ENCODE results near the gene RNF17. TPM values are rescaled to one million over a fixed set of nuclear protein-coding genes. Genes with fewer than 3 reads are reported as not detected.
A peak's percentile ranks its signal among the peaks of the same experiment; 100 is the strongest.
"Not testable (repeated sequence)": the region's sequence is repeated elsewhere in the genome, so short reads cannot be mapped to it uniquely, and the experiment has no call there.

Gene RNF17
- total RNA-seq, 1 experiment from 2014 or later = 0.14 TPM

GRCh38 chr13:24725379-24725778 lies 38.6 kb upstream of the RNF17 start:
- no peak overlapping the region for H3K4me3 ChIP-seq (ENCODE audit: low read depth, low read length)
- Mint-ChIP-seq H3K27me3 (ENCODE audit: insufficient read depth, unreplicated experiment) (no peaks in the 10 kb centered on the region), H3K4me1 (ENCODE audit: low read depth, unreplicated experiment) (no peaks in the 10 kb centered on the region), H3K27ac (ENCODE audit: unreplicated experiment) (no peak overlapping the region), H3K36me3 (ENCODE audit: insufficient read depth, unreplicated experiment) (no peaks in the 10 kb centered on the region), H3K4me3 (ENCODE audit: unreplicated experiment) (no peak overlapping the region), H3K9me3 (ENCODE audit: unreplicated experiment) (peaks cover 11% of the 10 kb centered on the region)
- DNase-seq = no peak
- BruUV-seq (replicated peaks) = no TSS peak
- H3K36me3 ChIP-seq (ENCODE audit: control insufficient read depth, insufficient read depth, low read length) = no peaks in the 10 kb centered on the region
- intact Hi-C loops (cut with micrococcal nuclease; ENCODE audit: unreplicated experiment) = no loop called here
- H3K27me3 ChIP-seq (replicated peaks; ENCODE audit: control insufficient read depth, insufficient read depth, low read length) = no peaks in the 10 kb centered on the region
- TF ChIP-seq CTCF (IDR thresholded peaks at IDR 0.05; ENCODE audit: insufficient read depth in 1 of 2, low read depth in 1 of 2, low read length in 1 of 2, severe bottlenecking in 1 of 2, unreplicated experiment in 1 of 2) = no peak
- H3K4me1 ChIP-seq = no peaks in the 10 kb centered on the region
- POLR2A ChIA-PET = no interaction called here
- CTCF ChIA-PET = interaction anchor here (1.0 to 1.3 kb wide), 2 partner anchors 31 to 43 kb away, joined by 3 to 5 read pairs; no protein-coding TSS in a partner anchor
- H3K9me3 ChIP-seq = peaks cover 6% of the 10 kb centered on the region; the same call in 1 of the 2 replicates

- ChIA-PET POLR2A (no interaction called here), CTCF (interaction anchor here (0.6 to 1.4 kb wide), 7 partner anchors 15 to 916 kb away, joined by 3 to 9 read pairs (median 7); no protein-coding TSS in a partner anchor)
- H3K9me3 ChIP-seq = peaks cover 17% of the 10 kb centered on the region
- peak; percentile 81 for TF ChIP-seq CTCF (IDR thresholded peaks at IDR 0.05; ENCODE audit: insufficient read depth in 1 of 2, low read depth in 1 of 2, low read length in 1 of 2, severe bottlenecking in 1 of 2, unreplicated experiment in 1 of 2)
- peaks cover 34% of the 10 kb centered on the region for H3K9me3 Mint-ChIP-seq (ENCODE audit: unreplicated experiment)
- H3K27me3 ChIP-seq (replicated peaks; ENCODE audit: control insufficient read depth, insufficient read depth, low read length) = no peaks in the 10 kb centered on the region
- H3K27ac Mint-ChIP-seq (ENCODE audit: unreplicated experiment) = no peak overlapping the region
- no TSS peak for BruUV-seq (replicated peaks)
- no peak overlapping the region for H3K4me3 Mint-ChIP-seq (ENCODE audit: unreplicated experiment)
- intact Hi-C loops (cut with micrococcal nuclease; ENCODE audit: unreplicated experiment) = loop anchor here (1.0 kb wide), 1 partner anchor 34 kb away; no protein-coding TSS in a partner anchor
- no peaks in the 10 kb centered on the region for H3K4me1 ChIP-seq
- DNase-seq = peak; percentile 69 to 71
- no peaks in the 10 kb centered on the region for H3K36me3 ChIP-seq (ENCODE audit: control insufficient read depth, insufficient read depth, low read length)
- H3K4me1 Mint-ChIP-seq (ENCODE audit: low read depth, unreplicated experiment) = no peaks in the 10 kb centered on the region
- H3K27me3 Mint-ChIP-seq (ENCODE audit: insufficient read depth, unreplicated experiment) = no peaks in the 10 kb centered on the region
- H3K4me3 ChIP-seq (ENCODE audit: low read depth, low read length) = no peak overlapping the region
- H3K36me3 Mint-ChIP-seq (ENCODE audit: insufficient read depth, unreplicated experiment) = no peaks in the 10 kb centered on the region
Measured at GRCh38 chr13:24727731-24728601, 36.0 kb upstream of the RNF17 start.

DNA sequence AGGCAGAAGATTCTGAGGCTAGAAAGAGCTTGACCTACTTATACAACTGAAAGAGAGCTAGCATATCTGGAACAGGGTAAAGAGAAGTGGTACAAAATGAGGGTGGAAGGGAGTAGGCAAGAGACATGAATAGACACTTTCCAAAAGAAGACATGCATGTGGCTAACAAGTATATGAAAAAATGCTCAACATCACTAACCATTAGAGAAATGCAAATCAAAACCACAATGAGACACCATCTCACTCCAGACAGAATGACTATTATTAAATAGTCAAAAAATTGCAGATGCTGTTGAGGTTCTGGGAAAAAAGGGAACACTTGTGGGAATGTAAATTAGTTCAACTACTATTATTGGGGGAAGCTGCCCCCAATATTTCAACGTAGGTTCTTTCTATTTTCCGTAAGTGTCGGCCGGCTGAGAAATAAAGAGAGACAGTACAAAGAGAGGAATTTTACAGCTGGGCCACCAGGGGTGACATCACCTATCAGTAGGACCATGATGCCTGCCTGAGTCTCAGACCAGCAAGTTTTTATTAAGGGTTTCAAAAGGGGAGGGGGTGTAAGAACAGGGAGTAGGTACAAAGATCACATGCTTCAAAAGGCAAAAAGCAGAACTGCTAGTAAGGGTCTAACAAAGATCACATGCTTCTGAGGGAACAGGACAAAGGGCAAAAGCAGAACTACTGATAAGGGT lies 32.9 kb upstream of the RNF17 start:
- POLR2A ChIA-PET = not testable (repeated sequence)

More for the DNA sequence above, 32.9 kb upstream of the RNF17 start:
- H3K4me1 Mint-ChIP-seq (ENCODE audit: low read depth, unreplicated experiment); intact Hi-C loops (cut with micrococcal nuclease; ENCODE audit: unreplicated experiment); BruUV-seq (replicated peaks); H3K4me1 ChIP-seq; H3K36me3 ChIP-seq (ENCODE audit: control insufficient read depth, insufficient read depth, low read length); H3K36me3 Mint-ChIP-seq (ENCODE audit: insufficient read depth, unreplicated experiment); DNase-seq; H3K27me3 Mint-ChIP-seq (ENCODE audit: insufficient read depth, unreplicated experiment); H3K4me3 ChIP-seq (ENCODE audit: low read depth, low read length); H3K27me3 ChIP-seq (replicated peaks; ENCODE audit: control insufficient read depth, insufficient read depth, low read length); H3K27ac Mint-ChIP-seq (ENCODE audit: unreplicated experiment); H3K4me3 Mint-ChIP-seq (ENCODE audit: unreplicated experiment): not testable (repeated sequence)
- H3K9me3 Mint-ChIP-seq (ENCODE audit: unreplicated experiment) = peaks cover 34% of the 10 kb centered on the region
- H3K9me3 ChIP-seq = peaks cover 17% of the 10 kb centered on the region
- CTCF ChIA-PET = interaction anchor here (1.4 kb wide), 1 partner anchor 37 kb away, joined by 3 read pairs; no protein-coding TSS in a partner anchor

All from Caco-2 (cell line).